ENCODE results near the gene TLR8. TPM values are rescaled to one million over a fixed set of nuclear protein-coding genes. Genes with fewer than 3 reads are reported as not detected.

TLR8 gene
- total RNA-seq, 6 experiments from 2014 or later: not detected

DNA sequence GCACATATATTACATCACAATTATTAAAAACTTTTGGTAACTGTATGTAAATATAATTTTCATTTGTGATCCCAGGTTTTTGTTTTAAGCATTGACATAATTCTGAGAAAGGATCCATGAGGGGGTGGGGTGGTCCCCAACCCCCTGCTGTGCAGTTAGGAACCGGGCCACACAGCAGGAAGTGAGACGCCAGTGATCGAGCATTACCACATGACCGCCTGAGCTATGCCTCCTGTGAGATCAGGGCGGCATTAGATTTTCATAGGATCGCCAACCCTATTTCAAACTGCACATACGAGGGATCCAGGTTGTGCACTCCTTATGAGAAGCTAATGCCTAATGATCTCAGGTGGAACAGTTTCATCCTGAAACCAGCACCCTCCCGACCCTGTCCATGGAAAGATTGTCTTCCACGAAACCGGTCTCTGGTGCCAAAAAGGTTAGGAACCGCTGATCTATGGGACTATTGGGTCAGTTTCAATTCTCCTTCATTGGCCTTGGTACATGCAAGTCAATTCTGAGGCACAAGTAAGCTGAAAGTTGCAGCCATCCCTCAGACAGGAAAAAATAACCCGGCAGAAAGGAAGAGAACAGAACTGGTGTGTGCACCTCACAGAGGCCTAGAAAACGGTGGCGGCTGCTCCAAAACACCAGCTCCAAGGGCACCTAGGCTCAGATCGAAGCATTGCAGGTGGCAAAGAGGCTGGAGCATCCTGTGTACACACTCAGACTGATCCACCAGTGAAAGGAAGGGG is 61.5 kb downstream of the TLR8 start:
- no peaks in the 10 kb centered on the region for H3K9me3 Mint-ChIP-seq
- H3K4me1 Mint-ChIP-seq (ENCODE audit: low read depth): peaks cover 13% of the 10 kb centered on the region
- DNase-seq: no peak
- H3K4me3 Mint-ChIP-seq: no peak overlapping the region
- no peaks in the 10 kb centered on the region for H3K27me3 Mint-ChIP-seq (ENCODE audit: insufficient read depth)
- H3K36me3 Mint-ChIP-seq (ENCODE audit: low read depth): no peaks in the 10 kb centered on the region
- TF ChIP-seq, protein P1, sequence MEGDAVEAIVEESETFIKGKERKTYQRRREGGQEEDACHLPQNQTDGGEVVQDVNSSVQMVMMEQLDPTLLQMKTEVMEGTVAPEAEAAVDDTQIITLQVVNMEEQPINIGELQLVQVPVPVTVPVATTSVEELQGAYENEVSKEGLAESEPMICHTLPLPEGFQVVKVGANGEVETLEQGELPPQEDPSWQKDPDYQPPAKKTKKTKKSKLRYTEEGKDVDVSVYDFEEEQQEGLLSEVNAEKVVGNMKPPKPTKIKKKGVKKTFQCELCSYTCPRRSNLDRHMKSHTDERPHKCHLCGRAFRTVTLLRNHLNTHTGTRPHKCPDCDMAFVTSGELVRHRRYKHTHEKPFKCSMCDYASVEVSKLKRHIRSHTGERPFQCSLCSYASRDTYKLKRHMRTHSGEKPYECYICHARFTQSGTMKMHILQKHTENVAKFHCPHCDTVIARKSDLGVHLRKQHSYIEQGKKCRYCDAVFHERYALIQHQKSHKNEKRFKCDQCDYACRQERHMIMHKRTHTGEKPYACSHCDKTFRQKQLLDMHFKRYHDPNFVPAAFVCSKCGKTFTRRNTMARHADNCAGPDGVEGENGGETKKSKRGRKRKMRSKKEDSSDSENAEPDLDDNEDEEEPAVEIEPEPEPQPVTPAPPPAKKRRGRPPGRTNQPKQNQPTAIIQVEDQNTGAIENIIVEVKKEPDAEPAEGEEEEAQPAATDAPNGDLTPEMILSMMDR (IDR thresholded peaks at IDR 0.05): no peak
- H3K27ac Mint-ChIP-seq: no peak overlapping the region

DNA sequence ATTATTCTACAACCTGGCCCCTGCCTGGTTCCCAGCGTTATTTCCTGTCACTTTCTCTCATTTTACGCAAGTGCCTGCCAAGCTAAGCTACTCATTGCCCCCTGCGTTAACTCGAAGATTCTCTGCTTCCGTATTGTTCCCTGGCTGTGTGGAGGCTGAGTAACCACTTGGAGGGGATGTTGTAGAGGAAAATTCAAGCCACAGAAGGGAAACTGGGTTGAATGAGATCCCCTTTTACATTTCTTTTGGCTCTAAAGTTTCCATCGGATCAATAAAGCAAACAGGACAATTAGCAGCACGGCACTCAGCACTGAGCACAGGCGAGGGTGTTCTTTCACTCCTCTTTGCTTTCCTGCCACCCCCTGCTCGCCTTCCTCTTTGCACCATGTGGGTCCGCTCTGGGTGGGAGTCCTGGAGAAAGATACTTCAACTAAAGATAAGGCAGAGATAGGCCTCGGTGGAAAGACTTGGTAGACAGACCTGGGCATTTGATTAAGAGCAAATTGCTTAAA is 64.3 kb downstream of the TLR8 start:
- Mint-ChIP-seq H3K36me3 (ENCODE audit: low read depth) (peaks cover 8% of the 10 kb centered on the region), H3K4me3 (no peak overlapping the region), H3K27ac (peak overlapping the region; percentile 33; the same call in 1 of the 2 replicates), H3K9me3 (no peaks in the 10 kb centered on the region), H3K27me3 (ENCODE audit: insufficient read depth) (peaks cover 7% of the 10 kb centered on the region), H3K4me1 (ENCODE audit: low read depth) (peaks cover 7% of the 10 kb centered on the region)
- no peak for DNase-seq
- TF ChIP-seq, protein P1 (IDR thresholded peaks at IDR 0.05): no peak

DNA sequence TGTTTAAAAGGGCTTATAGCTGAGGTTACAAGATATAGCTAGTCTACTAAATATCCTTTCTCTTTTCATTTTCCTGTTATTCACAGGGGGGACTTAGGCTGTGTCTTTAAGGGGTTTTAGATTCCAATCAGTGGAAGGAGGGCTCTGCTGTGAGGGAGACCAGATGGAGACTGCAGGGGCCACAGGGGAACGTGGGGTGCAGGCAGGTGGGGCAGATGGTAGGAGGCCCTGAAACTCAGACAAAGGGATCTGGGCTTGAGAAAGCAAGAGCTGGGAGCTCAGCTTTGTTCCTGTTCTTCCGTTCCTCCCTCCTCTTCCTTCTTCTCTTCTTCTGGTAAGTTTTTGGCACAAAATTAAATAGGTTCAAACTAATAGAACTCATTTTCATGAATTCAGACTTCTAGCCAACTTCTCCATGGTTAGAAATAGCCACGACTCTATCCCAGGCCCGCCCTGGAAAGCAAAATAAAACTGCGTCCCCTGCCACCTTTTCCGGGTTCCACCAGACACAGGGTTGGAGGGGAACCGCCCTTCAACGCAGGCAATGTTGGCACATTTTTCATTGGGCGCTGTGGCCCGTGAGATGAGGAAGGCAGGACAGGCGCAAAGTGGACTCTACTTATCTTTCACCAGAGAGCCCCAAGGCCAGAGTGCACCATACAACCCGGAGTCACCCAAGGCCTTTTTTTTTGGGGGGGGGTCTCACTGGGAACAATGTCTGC is 65.0 kb downstream of the TLR8 start:
- no peak overlapping the region for H3K27ac Mint-ChIP-seq
- H3K27me3 Mint-ChIP-seq (ENCODE audit: insufficient read depth): peaks cover 9% of the 10 kb centered on the region

DNA sequence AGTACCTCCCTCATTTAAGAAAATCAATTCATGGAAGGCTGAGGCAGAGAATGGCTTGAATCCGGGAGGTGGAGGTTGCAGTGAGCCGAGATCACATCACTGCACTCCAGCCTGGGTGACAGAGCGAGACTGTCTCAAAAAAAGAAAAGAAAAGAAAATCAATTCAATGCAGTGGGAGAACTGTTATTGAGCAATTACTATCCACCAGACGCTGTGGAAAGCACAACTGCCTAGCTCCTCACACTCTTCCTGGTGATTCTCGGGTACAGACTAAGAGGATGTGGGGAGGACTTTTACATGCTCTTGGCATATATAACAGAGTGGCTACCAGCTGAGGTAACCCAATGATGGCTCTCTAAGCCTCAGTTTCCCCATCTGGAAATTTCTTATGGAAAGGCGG is 65.8 kb downstream of the TLR8 start:
- no peak for DNase-seq
- peaks cover 22% of the 10 kb centered on the region for H3K36me3 Mint-ChIP-seq (ENCODE audit: low read depth)
- H3K27me3 Mint-ChIP-seq (ENCODE audit: insufficient read depth): peaks cover 9% of the 10 kb centered on the region
- H3K9me3 Mint-ChIP-seq: no peaks in the 10 kb centered on the region
- no peak overlapping the region for H3K27ac Mint-ChIP-seq
- H3K4me3 Mint-ChIP-seq: no peak overlapping the region
- TF ChIP-seq, protein P1 (IDR thresholded peaks at IDR 0.05): no peak
- peaks cover 9% of the 10 kb centered on the region; the same call in 1 of the 2 replicates for H3K4me1 Mint-ChIP-seq (ENCODE audit: low read depth)

More for the DNA sequence above, 65.0 kb downstream of the TLR8 start:
- Mint-ChIP-seq H3K9me3 (no peaks in the 10 kb centered on the region), H3K4me1 (ENCODE audit: low read depth) (peaks cover 6% of the 10 kb centered on the region; the same call in 1 of the 2 replicates), H3K36me3 (ENCODE audit: low read depth) (peaks cover 14% of the 10 kb centered on the region), H3K4me3 (no peak overlapping the region)
- TF ChIP-seq, protein P1 (IDR thresholded peaks at IDR 0.05): no peak
- DNase-seq: no peak

Other genes with a start within 250 kb of the TLR8 start
- gene PRPS2, start 115.2 kb upstream of the TLR8 start, total RNA-seq (2021; fragmentation: NEBNext Ultra II Directional; extraction: Animal tissue kit (Norgen Biotek cat#: 25700)): 10 to 100 TPM; 22.2 to 36.9 (median 30.3) TPM
- gene TLR7, start 39.5 kb upstream of the TLR8 start, total RNA-seq (2021; fragmentation: NEBNext Ultra II Directional; extraction: Animal tissue kit (Norgen Biotek cat#: 25700)): not detected
- gene TMSB4X, start 68.5 kb downstream of the TLR8 start, total RNA-seq (2021; fragmentation: NEBNext Ultra II Directional; extraction: Animal tissue kit (Norgen Biotek cat#: 25700)): 1,000 to 10,000 TPM; 2,364 to 3,067 (median 2,845) TPM
- not detected for gene FAM9C, start 138.0 kb downstream of the TLR8 start, total RNA-seq (2021; fragmentation: NEBNext Ultra II Directional; extraction: Animal tissue kit (Norgen Biotek cat#: 25700))

Data from HFFc6 (cell line).